GM12892 (cell line): ENCODE measurements around the gene JAKMIP2.

ENCODE experiments used
- POLR2A ChIP-seq: IDR thresholded peaks from 2 replicates; pipeline ENCODE4 v1.6.1; 2011; ENCODE audit warnings: low read depth, low read length, control low read depth
- POLR2AphosphoS5 ChIP-seq: IDR thresholded peaks from 2 replicates; pipeline ENCODE4 v1.6.1; 2011; ENCODE audit warnings: low read depth, low read length, control low read depth
- TAF1 ChIP-seq: IDR thresholded peaks from 2 replicates; pipeline ENCODE4 v1.6.1; 2011; ENCODE audit warnings: low read depth, mild to moderate bottlenecking, control low read depth, low read length, borderline replicate concordance

DNA sequence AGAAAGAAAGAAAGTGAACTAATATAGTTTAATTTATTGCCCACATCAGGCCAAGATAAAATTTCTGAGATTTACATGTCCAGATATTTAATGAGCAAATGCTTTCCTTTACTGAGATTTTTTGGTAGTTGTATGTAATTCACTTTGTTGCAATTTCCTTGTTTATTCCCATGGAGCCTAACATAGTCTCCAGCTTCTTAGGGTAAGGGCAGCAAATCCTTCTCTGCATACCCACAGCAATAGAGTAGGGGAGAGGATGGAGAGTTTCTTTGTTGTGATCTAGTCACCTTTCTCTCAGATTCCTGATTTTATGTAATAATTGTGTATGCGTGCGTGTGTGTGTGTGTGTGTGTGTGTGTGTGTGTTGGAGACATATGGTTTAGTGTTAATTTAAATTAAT is 221.1 kb downstream of the JAKMIP2 start:
- TF ChIP-seq POLR2A (no peak), POLR2AphosphoS5 (no peak), TAF1 (no peak)
